ENCODE results near the gene DARS2. TPM values are rescaled to one million over a fixed set of nuclear protein-coding genes. Genes with fewer than 3 reads are reported as not detected.
A peak's percentile ranks its signal among the peaks of the same experiment; 100 is the strongest.

Gene DARS2
- total RNA-seq, 1 experiment from 2014 or later = 35.0 TPM

- H3K4me3 Mint-ChIP-seq = no peak overlapping the region; a peak in 1 of 5 replicates
- no peak overlapping the region for H3K56ac ChIP-seq (ENCODE audit: insufficient read length, low read depth, low read length)
- H2BK120ac ChIP-seq (ENCODE audit: low read depth, low read length, poor library complexity, severe bottlenecking) = no peak overlapping the region
- DNase-seq = peak; percentile 57
- H2AFZ ChIP-seq (ENCODE audit: low read length) = no peak overlapping the region
- no peaks in the 10 kb centered on the region for H3K27me3 ChIP-seq (ENCODE audit: insufficient read depth, low read length)
- no peak overlapping the region for H2AK5ac ChIP-seq (ENCODE audit: insufficient read length, low read length)
- H3K23ac ChIP-seq (ENCODE audit: insufficient read length, low read depth, low read length) = no peak overlapping the region
- peaks cover 9 to 10% of the 10 kb centered on the region in 2 experiments for H3K4me1 Mint-ChIP-seq
- no peaks in the 10 kb centered on the region for H3K23me2 ChIP-seq (ENCODE audit: insufficient read length, low read depth, low read length, poor library complexity, severe bottlenecking)
- no peak overlapping the region for H3K18ac ChIP-seq (ENCODE audit: insufficient read length, low read depth, low read length)
- no peak overlapping the region for H4K8ac ChIP-seq (replicated peaks; ENCODE audit: insufficient read length, low read depth, low read length)
- no peaks in the 10 kb centered on the region for H3K79me1 ChIP-seq (ENCODE audit: insufficient read depth, low read depth, low read length, poor library complexity, severe bottlenecking)
- no peaks in the 10 kb centered on the region for H3K9me3 ChIP-seq (ENCODE audit: control insufficient read depth, low read depth, low read length)
- peak overlapping the region; percentile 78 to 97 (median 95) for H3K27ac Mint-ChIP-seq
- no peak overlapping the region for H3K4ac ChIP-seq (ENCODE audit: low read depth, low read length)
- no peaks in the 10 kb centered on the region for H3K79me2 ChIP-seq (ENCODE audit: insufficient read depth, low read length)
- H3K36me3 Mint-ChIP-seq (ENCODE audit: insufficient read depth in 1 of 3, low read depth in 3 of 3) = peaks cover 28 to 60% (median 60%) of the 10 kb centered on the region in 3 experiments
- WGBS (ENCODE audit: extremely low coverage, insufficient read length, low lambda C conversion rate) = no CpG with 5 or more reads among the region's 5 CpGs
- no peaks in the 10 kb centered on the region for H3K27me3 Mint-ChIP-seq (ENCODE audit: low read depth)
- no peak overlapping the region for H3K14ac ChIP-seq (ENCODE audit: insufficient read depth, low read length)
- no peak overlapping the region for H4K91ac ChIP-seq (ENCODE audit: insufficient read length, low read depth, low read length)
- H3K9me3 Mint-ChIP-seq = no peaks in the 10 kb centered on the region
- no peak overlapping the region for H4K5ac ChIP-seq (ENCODE audit: insufficient read length, low read depth, low read length)
- H3K27ac ChIP-seq (ENCODE audit: insufficient read length, low read depth, low read length) = peak overlapping the region; percentile 16
- no peak overlapping the region for H3K9ac ChIP-seq (ENCODE audit: extremely low read depth, insufficient read length, low read length)
- H2BK15ac ChIP-seq (ENCODE audit: low read depth, low read length) = no peak overlapping the region
- no peak overlapping the region for H2BK5ac ChIP-seq (ENCODE audit: insufficient read length, low read length)
- no peaks in the 10 kb centered on the region for H4K20me1 ChIP-seq (ENCODE audit: control insufficient read depth, insufficient read depth, insufficient read length)
- TF ChIP-seq, protein P1, sequence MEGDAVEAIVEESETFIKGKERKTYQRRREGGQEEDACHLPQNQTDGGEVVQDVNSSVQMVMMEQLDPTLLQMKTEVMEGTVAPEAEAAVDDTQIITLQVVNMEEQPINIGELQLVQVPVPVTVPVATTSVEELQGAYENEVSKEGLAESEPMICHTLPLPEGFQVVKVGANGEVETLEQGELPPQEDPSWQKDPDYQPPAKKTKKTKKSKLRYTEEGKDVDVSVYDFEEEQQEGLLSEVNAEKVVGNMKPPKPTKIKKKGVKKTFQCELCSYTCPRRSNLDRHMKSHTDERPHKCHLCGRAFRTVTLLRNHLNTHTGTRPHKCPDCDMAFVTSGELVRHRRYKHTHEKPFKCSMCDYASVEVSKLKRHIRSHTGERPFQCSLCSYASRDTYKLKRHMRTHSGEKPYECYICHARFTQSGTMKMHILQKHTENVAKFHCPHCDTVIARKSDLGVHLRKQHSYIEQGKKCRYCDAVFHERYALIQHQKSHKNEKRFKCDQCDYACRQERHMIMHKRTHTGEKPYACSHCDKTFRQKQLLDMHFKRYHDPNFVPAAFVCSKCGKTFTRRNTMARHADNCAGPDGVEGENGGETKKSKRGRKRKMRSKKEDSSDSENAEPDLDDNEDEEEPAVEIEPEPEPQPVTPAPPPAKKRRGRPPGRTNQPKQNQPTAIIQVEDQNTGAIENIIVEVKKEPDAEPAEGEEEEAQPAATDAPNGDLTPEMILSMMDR (conservative IDR thresholded peaks at IDR 0.05) = no peak
- no peak overlapping the region for H3K4me2 ChIP-seq (ENCODE audit: insufficient read depth, insufficient read length, low read length)
- no peak overlapping the region for H2BK20ac ChIP-seq (ENCODE audit: low read depth, low read length, poor library complexity, severe bottlenecking)
- no peaks in the 10 kb centered on the region; the same call in 1 of the 2 replicates for H3K4me1 ChIP-seq (ENCODE audit: insufficient read depth, low read length)
- no peak overlapping the region for H3T11ph ChIP-seq (ENCODE audit: low read length)
- H2BK12ac ChIP-seq (ENCODE audit: insufficient read length, low read depth, low read length) = no peak overlapping the region
Observed at GRCh38 chr1:173853074-173853473, 28.6 kb downstream of the DARS2 start.
